Ovary (tissue), 3 donors: ENCODE measurements around the gene CCDC3.

ENCODE experiments used
- CTCF ChIP-seq, 3 donors: fragments of 450-650 bp in 2 of 3; fragments of 200-600 bp in 1 of 3; IDR thresholded peaks; one replicate each; pipeline versions ENCODE4 v1.5.1 to v1.8.0; 2016 to 2022; ENCODE audit warnings: antibody characterized with exemption in 3 of 3, mild to moderate bottlenecking in 1 of 3
- EP300 ChIP-seq: sonication (generic); formaldehyde crosslinking; IDR thresholded peaks from one replicate; pipeline ENCODE4 v1.6.1; 2017; ENCODE audit warnings: antibody characterized with exemption
- POLR2A ChIP-seq: fragments of 450-650 bp; IDR thresholded peaks from one replicate; pipeline ENCODE4 v1.6.1; 2017; ENCODE audit warnings: antibody characterized with exemption, mild to moderate bottlenecking, moderate library complexity
- donor health status: DM: no; HTN: no; CAD: no.

- TF ChIP-seq CTCF (IDR thresholded peaks at IDR 0.05), result no peak
- TF ChIP-seq EP300, result no peak
- no peak for TF ChIP-seq POLR2A
These were observed 98.6 kb downstream of the CCDC3 start for GRCh38 chr10:12902851-12903358.
